Mammary epithelial cell (primary cell): ENCODE data around the gene PER3.

Experiments used
- EZH2 ChIP-seq: IDR thresholded peaks from 2 replicates; pipeline ENCODE4 v1.6.1; 2012; ENCODE audit warnings: low read length, inconsistent platforms, borderline replicate concordance
- TF ChIP-seq, protein P1 (sequence below), 2 donors: IDR thresholded peaks in 1 of 2; conservative IDR thresholded peaks in 1 of 2; 2 replicates each; pipeline ENCODE4 v1.5.1; 2011 to 2012; ENCODE audit warnings: inconsistent platforms in 2 of 2, low read length in 2 of 2, mild to moderate bottlenecking in 2 of 2, control low read depth in 1 of 2, low read depth in 1 of 2; ENCODE audit not compliant: insufficient read depth in 1 of 2; ENCODE audit errors: extremely low read depth in 1 of 2

GRCh38 chr1:7795406-7795805 is 11.3 kb downstream of the PER3 start:
- TF ChIP-seq, protein P1, sequence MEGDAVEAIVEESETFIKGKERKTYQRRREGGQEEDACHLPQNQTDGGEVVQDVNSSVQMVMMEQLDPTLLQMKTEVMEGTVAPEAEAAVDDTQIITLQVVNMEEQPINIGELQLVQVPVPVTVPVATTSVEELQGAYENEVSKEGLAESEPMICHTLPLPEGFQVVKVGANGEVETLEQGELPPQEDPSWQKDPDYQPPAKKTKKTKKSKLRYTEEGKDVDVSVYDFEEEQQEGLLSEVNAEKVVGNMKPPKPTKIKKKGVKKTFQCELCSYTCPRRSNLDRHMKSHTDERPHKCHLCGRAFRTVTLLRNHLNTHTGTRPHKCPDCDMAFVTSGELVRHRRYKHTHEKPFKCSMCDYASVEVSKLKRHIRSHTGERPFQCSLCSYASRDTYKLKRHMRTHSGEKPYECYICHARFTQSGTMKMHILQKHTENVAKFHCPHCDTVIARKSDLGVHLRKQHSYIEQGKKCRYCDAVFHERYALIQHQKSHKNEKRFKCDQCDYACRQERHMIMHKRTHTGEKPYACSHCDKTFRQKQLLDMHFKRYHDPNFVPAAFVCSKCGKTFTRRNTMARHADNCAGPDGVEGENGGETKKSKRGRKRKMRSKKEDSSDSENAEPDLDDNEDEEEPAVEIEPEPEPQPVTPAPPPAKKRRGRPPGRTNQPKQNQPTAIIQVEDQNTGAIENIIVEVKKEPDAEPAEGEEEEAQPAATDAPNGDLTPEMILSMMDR (conservative IDR thresholded peaks at IDR 0.05 in 1 of 2, IDR thresholded peaks at IDR 0.05 in 1 of 2; ENCODE audit: extremely low read depth in 1 of 2, insufficient read depth in 1 of 2, low read depth in 1 of 2, low read length in 2 of 2): no peak
- TF ChIP-seq EZH2: no peak
